Motor neuron (in vitro differentiated cells): Measurements from ENCODE around the gene STOX2. TPM values are rescaled to one million over a fixed set of nuclear protein-coding genes. Genes with fewer than 3 reads are reported as not detected.

ENCODE experiments used
- ATAC-seq, 8 experiments: fragments of 200-7000 bp; cut with Tn5 transposase; replicated peaks in 6 of 8; 2 replicates each; pipeline ENCODE4 v1.8.0; 2021; ENCODE audit warnings: mild to moderate bottlenecking in 8 of 8, moderate library complexity in 8 of 8
- H3K27ac ChIP-seq, 2 donors: fragments of 250-450 bp; sonication (Bioruptor Pico); 2 replicates each; pipeline ENCODE4 v1.9.0; 2021; ENCODE audit warnings: antibody characterized with exemption in 2 of 2, mild to moderate bottlenecking in 2 of 2, moderate library complexity in 1 of 2
- H3K4me1 ChIP-seq, 2 donors: fragments of 250-450 bp; sonication (Bioruptor Pico); replicated peaks in 1 of 2; 2 replicates each; pipeline ENCODE4 v1.6.1; 2021; ENCODE audit warnings: antibody characterized with exemption in 2 of 2, mild to moderate bottlenecking in 2 of 2, moderate library complexity in 1 of 2
- H3K4me3 ChIP-seq, 5 donors: fragments of 250-450 bp; sonication (Bioruptor Pico); 2 replicates each; pipeline ENCODE4 v1.9.0; 2021; ENCODE audit warnings: antibody characterized with exemption in 5 of 5, mild to moderate bottlenecking in 5 of 5, moderate library complexity in 4 of 5
- WGBS, 10 experiments: fragments of 450-650 bp; shearing (Covaris generic); methylation state at CpG; one replicate each; pipeline ENCODE4 v1.0.0; 2022; 5-methylcytosine and 5-hydroxymethylcytosine counted together
- in situ Hi-C, 9 experiments: fragments of 400-800 bp; cut with MboI; loops; one replicate each; pipeline ENCODE4 v1.15.0; 2021; ENCODE audit warnings: low sequenced_read_pairs in 9 of 9, low pct_unique_long_range_greater_than_20kb in 2 of 9; ENCODE audit not compliant: unreplicated experiment in 9 of 9
- total RNA-seq, 8 experiments: library from RNA; unstranded; fragments of 300-600 nt; gene quantifications; 2 replicates each; pipeline versions ENCODE4 v1.2.3 to v1.2.4, GENCODE V29; 2022

The STOX2 gene
- total RNA-seq, 8 experiments from 2014 or later = 0.09 to 31.4 (median 23.7) TPM

GRCh38 chr4:183959319-183960045 lies 54.4 kb downstream of the STOX2 start:
- in situ Hi-C loops = no loop called here
- WGBS, 10 experiments = 4 to 69% (median 46%) methylated on average over 5 to 10 of the region's 10 CpGs
- Histone ChIP-seq H3K4me3 (peak overlapping the region; percentile 25 to 41 (median 32)), H3K27ac (peak overlapping the region; percentile 10 to 71), H3K4me1 (peaks cover 33 to 39% of the 10 kb centered on the region in 2 donors)
- peak in 6 of 8 experiments; percentile 50 to 65 (median 62) for ATAC-seq

GRCh38 chr4:183960046-183960420 lies 54.9 kb downstream of the STOX2 start:
- WGBS, 10 experiments = 0 to 56% (median 5%) methylated on average over 1 to 7 of the region's 8 CpGs; no CpG with 5 or more reads in 1 of the 10 experiments
- Histone ChIP-seq H3K4me3 (peak overlapping the region; percentile 25 to 41 (median 32)), H3K27ac (peak overlapping the region; percentile 56 to 87), H3K4me1 (peaks cover 33 to 39% of the 10 kb centered on the region in 2 donors)
- ATAC-seq = peak; percentile 79 to 99 (median 98)
- in situ Hi-C loops = no loop called here

GRCh38 chr4:183960962-183961541 lies 55.9 kb downstream of the STOX2 start:
- WGBS, 10 experiments = 10 to 74% (median 45%) methylated on average over 2 to 9 of the region's 12 CpGs
- in situ Hi-C loops = no loop called here
- H3K27ac ChIP-seq = peak overlapping the region; percentile 56 to 87
- H3K4me1 ChIP-seq = peaks cover 33 to 39% of the 10 kb centered on the region in 2 donors
- peak in 5 of 8 experiments; percentile 11 to 33 (median 25) for ATAC-seq
- H3K4me3 ChIP-seq = peak overlapping the region in 4 of 5 donors; percentile 30 to 41 (median 34)

GRCh38 chr4:183961795-183962194 lies 56.7 kb downstream of the STOX2 start:
- Histone ChIP-seq H3K27ac (peak overlapping the region; percentile 56 to 87), H3K4me1 (peaks cover 33 to 39% of the 10 kb centered on the region in 2 donors), H3K4me3 (no peak overlapping the region)
- WGBS, 10 experiments = 0 to 100% (median 33%) methylated on average over 1 of the region's 1 CpG; no CpG with 5 or more reads in 3 of the 10 experiments
- in situ Hi-C loops = no loop called here
- ATAC-seq = no peak

GRCh38 chr4:183962419-183962818 lies 57.3 kb downstream of the STOX2 start:
- 0 to 44% (median 23%) methylated on average over 1 to 2 of the region's 2 CpGs for WGBS, 10 experiments
- Histone ChIP-seq H3K27ac (no peak overlapping the region), H3K4me1 (peaks cover 33 to 39% of the 10 kb centered on the region in 2 donors)

GRCh38 chr4:183966371-183966770 lies 61.3 kb downstream of the STOX2 start:
- Histone ChIP-seq H3K4me3 (no peak overlapping the region), H3K27ac (no peak overlapping the region), H3K4me1 (peaks cover 16 to 19% of the 10 kb centered on the region in 2 donors)
- whole genome bisulfite sequencing, 10 experiments = 0 to 100% (median 87%) methylated on average over 1 to 8 of the region's 8 CpGs; no CpG with 5 or more reads in 1 of the 10 experiments
- no peak for ATAC-seq
- in situ Hi-C loops = no loop called here

More at GRCh38 chr4:183962419-183962818, 57.3 kb downstream of the STOX2 start:
- no peak overlapping the region for H3K4me3 ChIP-seq
- in situ Hi-C loops = no loop called here
- ATAC-seq = no peak

- 53 to 100% (median 92%) methylated on average over 3 to 11 of the region's 11 CpGs; no CpG with 5 or more reads in 1 of the 10 experiments for WGBS, 10 experiments
- H3K4me1 ChIP-seq = peaks cover 8 to 10% of the 10 kb centered on the region in 2 donors
- H3K4me3 ChIP-seq = no peak overlapping the region
- in situ Hi-C loops = no loop called here
- H3K27ac ChIP-seq = no peak overlapping the region
- no peak for ATAC-seq
Measured at GRCh38 chr4:183967266-183967665, 62.2 kb downstream of the STOX2 start.

- in situ Hi-C loops = no loop called here
- WGBS, 10 experiments = 25 to 30% methylated on average over 2 to 4 of the region's 6 CpGs; no CpG with 5 or more reads in 8 of the 10 experiments
Measured at GRCh38 chr4:183968502-183968901, 63.4 kb downstream of the STOX2 start.

GRCh38 chr4:183968931-183969330 lies 63.8 kb downstream of the STOX2 start:
- Histone ChIP-seq H3K4me3 (no peak overlapping the region), H3K4me1 (peaks cover 3 to 5% of the 10 kb centered on the region in 2 donors), H3K27ac (no peak overlapping the region)
- ATAC-seq = no peak
- 7 to 100% (median 82%) methylated on average over 2 to 5 of the region's 5 CpGs; no CpG with 5 or more reads in 1 of the 10 experiments for WGBS, 10 experiments
- in situ Hi-C loops = no loop called here

More at GRCh38 chr4:183968502-183968901, 63.4 kb downstream of the STOX2 start:
- peak in 1 of 8 experiments; percentile 26 for ATAC-seq
- no peak overlapping the region for H3K4me3 ChIP-seq
- H3K4me1 ChIP-seq = peaks cover 3 to 5% of the 10 kb centered on the region in 2 donors
- H3K27ac ChIP-seq = no peak overlapping the region

- Histone ChIP-seq H3K4me1 (peaks cover 3 to 5% of the 10 kb centered on the region in 2 donors), H3K4me3 (no peak overlapping the region), H3K27ac (no peak overlapping the region)
- no peak for ATAC-seq
- 0 to 100% (median 91%) methylated on average over 1 to 3 of the region's 4 CpGs; no CpG with 5 or more reads in 4 of the 10 experiments for WGBS, 10 experiments
- in situ Hi-C loops = no loop called here
Measured at GRCh38 chr4:183969596-183969995, 64.5 kb downstream of the STOX2 start.

- peak in 2 of 8 experiments; percentile 45 to 63 for ATAC-seq
- in situ Hi-C loops = no loop called here
- 19 to 100% (median 85%) methylated on average over 1 to 7 of the region's 9 CpGs; no CpG with 5 or more reads in 4 of the 10 experiments for WGBS, 10 experiments
Measured at GRCh38 chr4:183971929-183972490, 66.9 kb downstream of the STOX2 start.

GRCh38 chr4:183977707-183978106 lies 72.6 kb downstream of the STOX2 start:
- Histone ChIP-seq H3K27ac (no peak overlapping the region), H3K4me3 (no peak overlapping the region), H3K4me1 (no peaks in the 10 kb centered on the region)
- ATAC-seq = no peak
- in situ Hi-C loops = no loop called here

More at GRCh38 chr4:183971929-183972490, 66.9 kb downstream of the STOX2 start:
- H3K27ac ChIP-seq = no peak overlapping the region
- peaks cover 3 to 5% of the 10 kb centered on the region in 2 donors for H3K4me1 ChIP-seq
- H3K4me3 ChIP-seq = no peak overlapping the region

- ATAC-seq = no peak
- 75 to 100% (median 90%) methylated on average over 1 to 12 of the region's 13 CpGs; no CpG with 5 or more reads in 2 of the 10 experiments for WGBS, 10 experiments
- Histone ChIP-seq H3K27ac (no peak overlapping the region), H3K4me1 (peaks cover 39 to 42% of the 10 kb centered on the region in 2 donors), H3K4me3 (no peak overlapping the region)
- in situ Hi-C loops = no loop called here
Measured at GRCh38 chr4:183984566-183984965, 79.5 kb downstream of the STOX2 start.
